ENCODE measurements around the gene SMARCA5. TPM values are rescaled to one million over a fixed set of nuclear protein-coding genes. Genes with fewer than 3 reads are reported as not detected.

SMARCA5 gene
- total and polyA plus RNA-seq, 10 of the 15 experiments (the other 5 are each of a cell fraction or from before 2014, with no cell fraction given) = 21.7 to 69.6 (median 37.4) TPM

- TF ChIP-seq PKNOX1 (IDR thresholded peaks at IDR 0.05) = peak; percentile 40; the same call in 1 of the 2 replicates
- TF ChIP-seq CEBPZ (IDR thresholded peaks at IDR 0.05; ENCODE audit: low read depth, low read length) = no peak
- TF ChIP-seq SKIL (IDR thresholded peaks at IDR 0.05; ENCODE audit: low read depth, poor library complexity, severe bottlenecking) = peak; percentile 77
- CTCF ChIA-PET = interaction anchor here (1.5 to 5.0 kb wide), 3 partner anchors 54 to 98 kb away, joined by 3 to 32 read pairs (median 4); no protein-coding TSS in a partner anchor
- Histone ChIP-seq H3K36me3 (ENCODE audit: control insufficient read depth in 2 of 2, insufficient read depth in 2 of 2, low read length in 1 of 2) (no peaks in the 10 kb centered on the region), H3K9ac (ENCODE audit: control insufficient read depth, insufficient read depth, low read length) (no peak overlapping the region), H2AFZ (ENCODE audit: control insufficient read depth, low read depth, low read length) (no peak overlapping the region), H3K4me2 (ENCODE audit: control insufficient read depth, insufficient read depth) (no peak overlapping the region), H3K9me3 (replicated peaks; ENCODE audit: control insufficient read depth, insufficient read depth, low read length) (no peaks in the 10 kb centered on the region), H4K20me1 (ENCODE audit: control insufficient read depth, insufficient read depth) (no peaks in the 10 kb centered on the region), H3K4me3 (no peak overlapping the region), H3K27me3 (replicated peaks in 1 of 2; ENCODE audit: control insufficient read depth in 2 of 2, insufficient read depth in 2 of 2, low read length in 1 of 2) (no peaks in the 10 kb centered on the region; a peak in 1 of 4 replicates), H3K79me2 (ENCODE audit: control insufficient read depth, insufficient read depth, low read length) (no peaks in the 10 kb centered on the region), H3K27ac (ENCODE audit: control insufficient read depth, insufficient read depth) (no peak overlapping the region), H3K4me1 (ENCODE audit: control insufficient read depth, insufficient read depth, low read length) (no peaks in the 10 kb centered on the region)
- intact Hi-C loops (cut with micrococcal nuclease; ENCODE audit: unreplicated experiment) (no loop called here), in situ Hi-C loops (cut with MboI) (no loop called here)
- RAD21 ChIA-PET (ENCODE audit: unreplicated experiment) = interaction anchor here (1.0 to 12.1 kb wide), 5 partner anchors 55 to 142 kb away, joined by 3 to 101 read pairs (median 6); no protein-coding TSS in a partner anchor
- SMC1A ChIA-PET (ENCODE audit: uncharacterized antibody, unreplicated experiment) = interaction anchor here (0.6 to 12.8 kb wide), 10 partner anchors 8 to 337 kb away, joined by 3 to 116 read pairs (median 4); no protein-coding TSS in a partner anchor
- no TSS peak for BruUV-seq (replicated peaks)
- no peak for DNase-seq (ENCODE audit: low read depth, low spot score)
- ATAC-seq = peak; percentile 71
- POLR2A ChIA-PET = no interaction called here
- no peak for FAIRE-seq
- 33% methylated on average over 1 of the region's 1 CpG for WGBS (ENCODE audit: insufficient coverage, insufficient replicate concordance, low lambda C conversion rate, missing lambda C conversion rate)
Measured at GRCh38 chr4:143473334-143474126, 40.0 kb upstream of the SMARCA5 start.
